ENCODE results near the gene ROBO1. TPM values are rescaled to one million over a fixed set of nuclear protein-coding genes. Genes with fewer than 3 reads are reported as not detected.

The ROBO1 gene
- total and polyA plus RNA-seq, 2 donors (not counting 3 experiments of a cell fraction or from before 2014, with no cell fraction given), result 5.9 to 14.2 TPM

DNA sequence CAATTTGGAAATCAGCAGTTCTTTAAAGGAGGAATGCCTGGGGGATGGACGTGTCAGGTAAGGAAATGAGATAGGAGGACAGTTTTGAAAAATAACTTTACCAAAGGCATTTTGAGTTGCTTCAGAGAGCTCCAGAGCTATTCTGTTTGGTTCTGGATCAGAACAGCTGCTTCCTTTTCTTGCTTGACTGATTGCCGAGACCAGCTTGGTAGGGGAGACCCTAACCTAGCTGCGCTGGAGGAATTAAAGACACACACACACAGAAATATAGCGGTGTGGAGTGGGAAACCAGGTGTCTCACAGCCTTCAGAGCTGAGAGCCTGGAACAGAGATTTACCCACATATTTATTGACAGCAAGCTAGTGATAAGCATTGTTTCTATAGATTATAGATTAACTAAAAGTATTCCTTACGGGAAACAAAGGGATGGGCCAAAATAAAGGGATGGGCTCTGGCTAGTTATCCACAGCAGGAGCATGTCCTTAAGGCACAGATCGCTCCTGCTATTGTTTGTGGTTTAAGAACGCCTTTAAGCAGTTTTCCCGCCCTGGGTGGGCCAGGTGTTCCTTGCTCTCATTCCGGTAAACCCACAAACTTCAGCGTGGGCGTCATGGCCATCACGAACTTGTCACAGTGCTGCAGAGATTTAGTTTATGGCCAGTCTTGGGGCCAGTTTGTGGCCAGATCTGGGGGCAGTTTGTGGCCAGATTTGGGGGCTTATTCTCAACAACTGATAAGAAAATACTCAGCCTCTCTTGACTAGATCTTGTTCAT lies 556.0 kb downstream of the ROBO1 start:
- dilution Hi-C loops (cut with MboI; ENCODE audit: extremely low pct_ligation_motif_present, low sequenced_read_pairs), result no loop called here
- no peak for FAIRE-seq
- H2AFZ ChIP-seq (ENCODE audit: low read depth, low read length), result no peak overlapping the region

More for the DNA sequence above, 556.0 kb downstream of the ROBO1 start:
- no peaks in the 10 kb centered on the region for H3K27me3 ChIP-seq (ENCODE audit: control insufficient read depth in 2 of 2, insufficient read depth in 2 of 2, low read length in 2 of 2)
- no peak for DNase-seq (ENCODE audit: low read depth, low spot score)
- H4K20me1 ChIP-seq (replicated peaks; ENCODE audit: control insufficient read depth, extremely low read depth, insufficient read depth, low read length), result no peaks in the 10 kb centered on the region
- H3K36me3 ChIP-seq (ENCODE audit: control insufficient read depth in 2 of 2, extremely low read depth in 1 of 2, insufficient read depth in 2 of 2, low read length in 2 of 2), result no peaks in the 10 kb centered on the region
- ChIA-PET POLR2A (no interaction called here), CTCF (interaction anchor here (0.9 kb wide), 1 partner anchor 14 kb away, joined by 3 read pairs; no protein-coding TSS in a partner anchor)
- intact Hi-C loops (cut with micrococcal nuclease), result no loop called here
- TF ChIP-seq EZH2 (IDR thresholded peaks at IDR 0.05; ENCODE audit: borderline replicate concordance, low read depth, low read length, severe bottlenecking) (no peak), POLR2A (IDR thresholded peaks at IDR 0.05; ENCODE audit: low read depth, low read length) (no peak), GATA2 (IDR thresholded peaks at IDR 0.05; ENCODE audit: insufficient read depth, insufficient read length, low read depth, low read length) (no peak), JUN (IDR thresholded peaks at IDR 0.05; ENCODE audit: borderline replicate concordance, insufficient read depth, insufficient read length, low read depth) (no peak), MYC (IDR thresholded peaks at IDR 0.05; ENCODE audit: low read depth, low read length) (no peak), FOS (IDR thresholded peaks at IDR 0.05; ENCODE audit: borderline replicate concordance, insufficient read depth, low read length) (no peak)
- TF ChIP-seq, protein P1, sequence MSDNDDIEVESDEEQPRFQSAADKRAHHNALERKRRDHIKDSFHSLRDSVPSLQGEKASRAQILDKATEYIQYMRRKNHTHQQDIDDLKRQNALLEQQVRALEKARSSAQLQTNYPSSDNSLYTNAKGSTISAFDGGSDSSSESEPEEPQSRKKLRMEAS (IDR thresholded peaks at IDR 0.05; ENCODE audit: insufficient read depth, insufficient read length), result no peak
- TF ChIP-seq, protein P2, sequence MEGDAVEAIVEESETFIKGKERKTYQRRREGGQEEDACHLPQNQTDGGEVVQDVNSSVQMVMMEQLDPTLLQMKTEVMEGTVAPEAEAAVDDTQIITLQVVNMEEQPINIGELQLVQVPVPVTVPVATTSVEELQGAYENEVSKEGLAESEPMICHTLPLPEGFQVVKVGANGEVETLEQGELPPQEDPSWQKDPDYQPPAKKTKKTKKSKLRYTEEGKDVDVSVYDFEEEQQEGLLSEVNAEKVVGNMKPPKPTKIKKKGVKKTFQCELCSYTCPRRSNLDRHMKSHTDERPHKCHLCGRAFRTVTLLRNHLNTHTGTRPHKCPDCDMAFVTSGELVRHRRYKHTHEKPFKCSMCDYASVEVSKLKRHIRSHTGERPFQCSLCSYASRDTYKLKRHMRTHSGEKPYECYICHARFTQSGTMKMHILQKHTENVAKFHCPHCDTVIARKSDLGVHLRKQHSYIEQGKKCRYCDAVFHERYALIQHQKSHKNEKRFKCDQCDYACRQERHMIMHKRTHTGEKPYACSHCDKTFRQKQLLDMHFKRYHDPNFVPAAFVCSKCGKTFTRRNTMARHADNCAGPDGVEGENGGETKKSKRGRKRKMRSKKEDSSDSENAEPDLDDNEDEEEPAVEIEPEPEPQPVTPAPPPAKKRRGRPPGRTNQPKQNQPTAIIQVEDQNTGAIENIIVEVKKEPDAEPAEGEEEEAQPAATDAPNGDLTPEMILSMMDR (IDR thresholded peaks at IDR 0.05; ENCODE audit: extremely low read depth in 1 of 2, insufficient read depth in 1 of 2, low read depth in 1 of 2, low read length in 2 of 2), result no peak
- no peaks in the 10 kb centered on the region for H3K4me1 ChIP-seq (ENCODE audit: control insufficient read depth, extremely low read depth, insufficient read depth, low read length)
- H3K9ac ChIP-seq (replicated peaks; ENCODE audit: extremely low read depth, insufficient read depth, low read length), result no peak overlapping the region
- H3K4me3 ChIP-seq (replicated peaks in 1 of 3; ENCODE audit: insufficient read depth in 1 of 3, low read depth in 1 of 3, low read length in 3 of 3), result no peak overlapping the region
- no peaks in the 10 kb centered on the region for H3K9me1 ChIP-seq (replicated peaks; ENCODE audit: control insufficient read depth, extremely low read depth, insufficient read depth, low read length)
- no peaks in the 10 kb centered on the region for H3K79me2 ChIP-seq (ENCODE audit: control insufficient read depth, insufficient read depth, low read length)
- no TSS peak for BruUV-seq (replicated peaks)
- H3K27ac ChIP-seq (ENCODE audit: insufficient read depth, low read depth, low read length), result no peak overlapping the region
- H3K9me3 ChIP-seq (replicated peaks; ENCODE audit: control insufficient read depth, insufficient read depth, low read length), result no peaks in the 10 kb centered on the region
- H3K4me2 ChIP-seq (ENCODE audit: insufficient read depth, low read length), result no peak overlapping the region

All from endothelial cell of umbilical vein (primary cell).